ENCODE results near the gene CDHR1. TPM values are rescaled to one million over a fixed set of nuclear protein-coding genes. Genes with fewer than 3 reads are reported as not detected.

The CDHR1 gene
- total RNA-seq, 4 donors from 2014 or later: 6.7 to 15.0 (median 12.2) TPM

GRCh38 chr10:84198206-84198915 lies 4.0 kb downstream of the CDHR1 start:
- TF ChIP-seq CTCF (IDR thresholded peaks at IDR 0.05): no peak
- TF ChIP-seq POLR2A (IDR thresholded peaks at IDR 0.05): no peak
- intact Hi-C loops (cut with DNase I): no loop called here
- peaks cover 0 to 41% (median 10%) of the 10 kb centered on the region in 3 donors for H3K4me1 ChIP-seq
- H3K27ac ChIP-seq: no peak overlapping the region
- H3K27me3 ChIP-seq: peaks cover 0 to 28% (median 6%) of the 10 kb centered on the region in 4 donors
- H3K9me3 ChIP-seq: no peaks in the 10 kb centered on the region
- no peak for DNase-seq
- WGBS, 2 donors: 82 to 90% methylated on average over 6 to 7 of the region's 7 CpGs
- H3K36me3 ChIP-seq: peaks cover 0 to 16% (median 0%) of the 10 kb centered on the region in 3 donors
- H3K4me3 ChIP-seq: no peak overlapping the region

- H3K9me3 ChIP-seq: no peaks in the 10 kb centered on the region
- 63 to 88% methylated on average over 6 to 7 of the region's 11 CpGs for WGBS, 2 donors
These were observed 6.4 kb downstream of the CDHR1 start for GRCh38 chr10:84200537-84201243.

GRCh38 chr10:84201244-84201606 lies 6.9 kb downstream of the CDHR1 start:
- peaks cover 0 to 14% (median 0%) of the 10 kb centered on the region in 3 donors for H3K4me1 ChIP-seq
- H3K27me3 ChIP-seq: no peaks in the 10 kb centered on the region
- no peak for DNase-seq
- no peak overlapping the region for H3K27ac ChIP-seq
- intact Hi-C loops (cut with DNase I): no loop called here
- no peak overlapping the region for H3K4me3 ChIP-seq
- peaks cover 0 to 16% (median 0%) of the 10 kb centered on the region in 3 donors for H3K36me3 ChIP-seq
- no peak for TF ChIP-seq POLR2A (IDR thresholded peaks at IDR 0.05)
- TF ChIP-seq CTCF (IDR thresholded peaks at IDR 0.05): no peak
- 71 to 80% methylated on average over 5 to 6 of the region's 6 CpGs for WGBS, 2 donors
- H3K9me3 ChIP-seq: no peaks in the 10 kb centered on the region

More at GRCh38 chr10:84200537-84201243, 6.4 kb downstream of the CDHR1 start:
- H3K36me3 ChIP-seq: peaks cover 0 to 16% (median 0%) of the 10 kb centered on the region in 3 donors
- peaks cover 0 to 20% (median 0%) of the 10 kb centered on the region in 3 donors for H3K4me1 ChIP-seq
- no peak overlapping the region for H3K27ac ChIP-seq
- intact Hi-C loops (cut with DNase I): no loop called here
- no peak for TF ChIP-seq POLR2A (IDR thresholded peaks at IDR 0.05)
- TF ChIP-seq CTCF (IDR thresholded peaks at IDR 0.05): no peak
- peaks cover 0 to 4% (median 0%) of the 10 kb centered on the region in 4 donors for H3K27me3 ChIP-seq
- DNase-seq: no peak
- no peak overlapping the region for H3K4me3 ChIP-seq

GRCh38 chr10:84201682-84202081 lies 7.3 kb downstream of the CDHR1 start:
- no peak overlapping the region for H3K27ac ChIP-seq
- intact Hi-C loops (cut with DNase I): no loop called here
- no peaks in the 10 kb centered on the region for H3K27me3 ChIP-seq
- peaks cover 0 to 16% (median 0%) of the 10 kb centered on the region in 3 donors for H3K36me3 ChIP-seq
- 75 to 82% methylated on average over 4 to 5 of the region's 11 CpGs for WGBS, 2 donors
- H3K4me1 ChIP-seq: peaks cover 0 to 10% (median 0%) of the 10 kb centered on the region in 3 donors
- DNase-seq: no peak
- no peak overlapping the region for H3K4me3 ChIP-seq
- no peaks in the 10 kb centered on the region for H3K9me3 ChIP-seq
- no peak for TF ChIP-seq CTCF (IDR thresholded peaks at IDR 0.05)
- TF ChIP-seq POLR2A (IDR thresholded peaks at IDR 0.05): no peak

- intact Hi-C loops (cut with DNase I): no loop called here
- Histone ChIP-seq H3K4me3 (no peak overlapping the region), H3K36me3 (peaks cover 0 to 16% (median 0%) of the 10 kb centered on the region in 3 donors), H3K27me3 (no peaks in the 10 kb centered on the region), H3K4me1 (peaks cover 0 to 3% (median 0%) of the 10 kb centered on the region in 3 donors), H3K9me3 (no peaks in the 10 kb centered on the region), H3K27ac (no peak overlapping the region)
- no peak for DNase-seq
- WGBS, 2 donors: 88 to 100% methylated on average over 1 to 5 of the region's 5 CpGs
- no peak for TF ChIP-seq CTCF (IDR thresholded peaks at IDR 0.05)
- TF ChIP-seq POLR2A (IDR thresholded peaks at IDR 0.05): no peak
These were observed 8.0 kb downstream of the CDHR1 start for GRCh38 chr10:84202349-84202748.
